Epithelial cell of esophagus (primary cell): ENCODE measurements around the gene MC1R.
"Not testable (repeated sequence)": the region's sequence is repeated elsewhere in the genome, so short reads cannot be mapped to it uniquely, and the experiment has no call there.

ENCODE experiments used
- DNase-seq: peaks from one replicate; pipeline ENCODE4 v3.0.0; 2010; ENCODE audit warnings: low read depth
- H3K4me3 ChIP-seq: 2 replicates; pipeline ENCODE4 v1.5.1; 2011; ENCODE audit warnings: mild to moderate bottlenecking, low read length, control low read depth
- TF ChIP-seq, protein P1 (sequence below): IDR thresholded peaks from 2 replicates; pipeline ENCODE4 v1.5.1; 2011; ENCODE audit warnings: low read depth, mild to moderate bottlenecking, low read length, control low read depth, inconsistent platforms; ENCODE audit not compliant: insufficient read depth; ENCODE audit errors: missing control alignments

MC1R gene

DNA sequence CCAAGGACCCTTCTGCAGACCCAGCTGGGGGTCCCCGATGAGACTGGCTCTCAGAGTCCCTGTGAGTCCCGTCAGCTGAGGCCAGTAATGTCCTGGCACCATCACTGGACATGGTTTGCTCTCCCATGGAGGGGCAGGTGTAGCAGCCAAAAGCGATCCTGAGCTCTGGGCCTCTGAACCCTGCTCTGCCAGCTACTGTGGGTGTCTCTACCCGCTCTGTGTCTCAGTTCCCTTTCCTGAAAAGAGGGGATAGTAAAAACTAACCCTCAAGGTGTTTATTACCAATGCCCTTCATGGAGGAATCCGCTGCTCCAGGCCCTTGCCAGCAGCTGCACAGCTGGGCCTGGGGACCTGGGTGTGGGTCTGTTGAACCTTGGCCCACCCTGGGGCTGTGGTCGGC lies 13.3 kb downstream of the MC1R start:
- TF ChIP-seq, protein P1, sequence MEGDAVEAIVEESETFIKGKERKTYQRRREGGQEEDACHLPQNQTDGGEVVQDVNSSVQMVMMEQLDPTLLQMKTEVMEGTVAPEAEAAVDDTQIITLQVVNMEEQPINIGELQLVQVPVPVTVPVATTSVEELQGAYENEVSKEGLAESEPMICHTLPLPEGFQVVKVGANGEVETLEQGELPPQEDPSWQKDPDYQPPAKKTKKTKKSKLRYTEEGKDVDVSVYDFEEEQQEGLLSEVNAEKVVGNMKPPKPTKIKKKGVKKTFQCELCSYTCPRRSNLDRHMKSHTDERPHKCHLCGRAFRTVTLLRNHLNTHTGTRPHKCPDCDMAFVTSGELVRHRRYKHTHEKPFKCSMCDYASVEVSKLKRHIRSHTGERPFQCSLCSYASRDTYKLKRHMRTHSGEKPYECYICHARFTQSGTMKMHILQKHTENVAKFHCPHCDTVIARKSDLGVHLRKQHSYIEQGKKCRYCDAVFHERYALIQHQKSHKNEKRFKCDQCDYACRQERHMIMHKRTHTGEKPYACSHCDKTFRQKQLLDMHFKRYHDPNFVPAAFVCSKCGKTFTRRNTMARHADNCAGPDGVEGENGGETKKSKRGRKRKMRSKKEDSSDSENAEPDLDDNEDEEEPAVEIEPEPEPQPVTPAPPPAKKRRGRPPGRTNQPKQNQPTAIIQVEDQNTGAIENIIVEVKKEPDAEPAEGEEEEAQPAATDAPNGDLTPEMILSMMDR: no peak
- no peak overlapping the region for H3K4me3 ChIP-seq
- no peak for DNase-seq

DNA sequence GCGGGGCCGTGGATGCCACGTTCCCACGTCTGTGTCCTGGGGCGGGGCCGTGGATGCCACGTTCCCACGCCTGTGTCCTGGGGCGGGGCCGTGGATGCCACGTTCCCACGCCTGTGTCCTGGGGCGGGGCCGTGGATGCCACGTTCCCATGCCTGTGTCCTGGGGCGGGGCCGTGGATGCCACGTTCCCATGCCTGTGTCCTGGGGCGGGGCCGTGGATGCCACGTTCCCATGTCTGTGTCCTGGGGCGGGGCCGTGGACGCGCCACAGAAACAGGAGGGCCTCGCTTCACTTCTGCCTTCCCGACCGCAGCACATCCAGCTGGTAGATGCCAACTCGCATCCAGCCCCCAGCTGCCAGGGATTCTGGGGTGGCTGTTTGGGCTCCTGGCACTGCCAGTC lies 15.4 kb downstream of the MC1R start:
- not testable (repeated sequence) for H3K4me3 ChIP-seq, DNase-seq

DNA sequence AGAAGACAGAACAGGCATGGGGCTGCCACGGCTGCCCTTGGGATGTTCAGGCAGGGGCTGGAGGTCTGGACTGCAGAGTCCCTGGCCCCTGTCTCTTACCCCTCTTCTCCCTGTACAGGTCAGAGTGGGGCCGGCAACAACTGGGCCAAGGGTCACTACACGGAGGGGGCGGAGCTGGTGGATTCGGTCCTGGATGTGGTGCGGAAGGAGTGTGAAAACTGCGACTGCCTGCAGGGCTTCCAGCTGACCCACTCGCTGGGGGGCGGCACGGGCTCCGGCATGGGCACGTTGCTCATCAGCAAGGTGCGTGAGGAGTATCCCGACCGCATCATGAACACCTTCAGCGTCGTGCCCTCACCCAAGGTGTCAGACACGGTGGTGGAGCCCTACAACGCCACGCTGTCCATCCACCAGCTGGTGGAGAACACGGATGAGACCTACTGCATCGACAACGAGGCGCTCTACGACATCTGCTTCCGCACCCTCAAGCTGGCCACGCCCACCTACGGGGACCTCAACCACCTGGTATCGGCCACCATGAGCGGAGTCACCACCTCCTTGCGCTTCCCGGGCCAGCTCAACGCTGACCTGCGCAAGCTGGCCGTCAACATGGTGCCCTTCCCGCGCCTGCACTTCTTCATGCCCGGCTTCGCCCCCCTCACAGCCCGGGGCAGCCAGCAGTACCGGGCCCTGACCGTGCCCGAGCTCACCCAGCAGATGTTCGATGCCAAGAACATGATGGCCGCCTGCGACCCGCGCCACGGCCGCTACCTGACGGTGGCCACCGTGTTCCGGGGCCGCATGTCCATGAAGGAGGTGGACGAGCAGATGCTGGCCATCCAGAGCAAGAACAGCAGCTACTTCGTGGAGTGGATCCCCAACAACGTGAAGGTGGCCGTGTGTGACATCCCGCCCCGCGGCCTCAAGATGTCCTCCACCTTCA lies 16.2 kb downstream of the MC1R start:
- TF ChIP-seq, protein P1: no peak
- no peak for DNase-seq

DNA sequence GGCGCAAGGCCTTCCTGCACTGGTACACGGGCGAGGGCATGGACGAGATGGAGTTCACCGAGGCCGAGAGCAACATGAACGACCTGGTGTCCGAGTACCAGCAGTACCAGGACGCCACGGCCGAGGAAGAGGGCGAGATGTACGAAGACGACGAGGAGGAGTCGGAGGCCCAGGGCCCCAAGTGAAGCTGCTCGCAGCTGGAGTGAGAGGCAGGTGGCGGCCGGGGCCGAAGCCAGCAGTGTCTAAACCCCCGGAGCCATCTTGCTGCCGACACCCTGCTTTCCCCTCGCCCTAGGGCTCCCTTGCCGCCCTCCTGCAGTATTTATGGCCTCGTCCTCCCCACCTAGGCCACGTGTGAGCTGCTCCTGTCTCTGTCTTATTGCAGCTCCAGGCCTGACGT lies 17.0 kb downstream of the MC1R start:
- not testable (repeated sequence) for H3K4me3 ChIP-seq, DNase-seq

More for the DNA sequence above, 16.2 kb downstream of the MC1R start:
- H3K4me3 ChIP-seq: no peak overlapping the region

DNA sequence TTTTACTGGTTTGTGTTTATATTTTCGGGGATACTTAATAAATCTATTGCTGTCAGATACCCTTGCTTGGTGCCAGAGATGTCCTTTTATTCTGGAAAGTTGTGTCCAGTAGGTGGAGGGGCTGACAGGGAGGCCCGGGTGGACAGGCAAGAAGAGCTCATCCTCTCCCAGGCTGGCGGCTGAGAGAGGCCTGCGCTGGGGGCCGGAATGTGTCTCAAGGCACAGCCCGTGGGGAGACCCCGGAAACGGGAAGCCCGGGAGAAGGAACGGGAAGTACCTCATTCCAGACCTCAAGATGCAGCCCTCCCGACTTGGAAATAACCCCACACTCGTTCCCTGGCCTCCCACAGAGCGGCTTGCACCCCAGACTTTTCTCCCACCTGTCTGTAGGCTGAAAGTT lies 17.4 kb downstream of the MC1R start:
- no peak for DNase-seq
- TF ChIP-seq, protein P1: no peak
- no peak overlapping the region for H3K4me3 ChIP-seq

DNA sequence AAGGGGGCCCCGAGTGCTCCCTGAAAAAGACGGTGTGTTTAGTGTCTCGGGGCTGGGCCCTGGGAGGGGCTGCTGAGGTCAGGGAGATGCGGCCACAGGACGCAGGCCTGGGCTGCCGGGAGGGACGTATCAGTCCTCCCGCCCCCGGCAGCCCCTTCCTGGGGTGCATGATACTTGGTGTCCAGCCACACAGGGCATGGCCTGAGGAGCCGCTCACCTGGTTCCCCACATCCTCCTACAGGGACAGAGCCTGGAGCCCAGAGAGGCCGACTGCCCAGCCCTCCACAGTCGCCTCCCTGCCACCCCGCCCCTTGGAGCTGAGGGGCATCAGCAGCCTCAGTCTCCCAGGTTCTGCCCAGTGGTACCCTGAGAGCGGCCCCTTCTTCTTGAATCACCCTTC lies 17.8 kb downstream of the MC1R start:
- H3K4me3 ChIP-seq: no peak overlapping the region
- TF ChIP-seq, protein P1: no peak
- DNase-seq: no peak

DNA sequence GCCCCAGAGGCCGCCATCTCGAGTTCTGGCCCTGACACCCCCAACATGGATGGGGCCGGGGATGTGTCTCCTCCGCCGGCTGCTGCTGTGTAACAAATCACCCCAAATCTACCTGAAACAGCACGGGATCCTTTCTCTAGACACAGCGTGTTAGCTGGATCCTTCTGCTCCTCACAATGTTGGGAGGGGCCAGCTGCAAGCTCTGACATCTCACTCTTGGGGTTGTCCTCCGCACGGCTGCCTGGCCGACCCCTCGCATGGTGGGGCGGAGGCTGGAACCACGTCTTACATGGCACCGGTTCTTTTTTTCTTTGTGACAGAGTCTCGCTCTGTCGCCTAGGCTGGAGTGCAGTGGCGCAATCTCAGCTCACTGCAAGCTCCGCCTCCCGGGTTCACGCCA lies 18.3 kb downstream of the MC1R start:
- no peak for DNase-seq

More for the DNA sequence above, 18.3 kb downstream of the MC1R start:
- TF ChIP-seq, protein P1: no peak
- no peak overlapping the region for H3K4me3 ChIP-seq
